ENCODE results near the gene ALDH1B1. TPM values are rescaled to one million over a fixed set of nuclear protein-coding genes. Genes with fewer than 3 reads are reported as not detected.

Gene ALDH1B1
- polyA plus RNA-seq, 2 donors, result 2.9 to 12.3 TPM

GRCh38 chr9:38406476-38407186 lies 14.1 kb downstream of the ALDH1B1 start:
- H3K27me3 ChIP-seq (ENCODE audit: control insufficient read depth in 1 of 2, insufficient read depth in 2 of 2, low read length in 2 of 2), result peaks cover 0 to 6% of the 10 kb centered on the region in 2 donors
- no peak overlapping the region for H3K27ac ChIP-seq (ENCODE audit: low read depth in 2 of 2, low read length in 1 of 2)
- no peaks in the 10 kb centered on the region for H3K4me1 ChIP-seq (ENCODE audit: control insufficient read depth in 2 of 2, insufficient read depth in 2 of 2, low read length in 1 of 2)
- no peaks in the 10 kb centered on the region for H3K9me3 ChIP-seq (ENCODE audit: control insufficient read depth in 2 of 2, insufficient read depth in 1 of 2, low read depth in 1 of 2, low read length in 1 of 2)
- H3K4me3 ChIP-seq (ENCODE audit: low read depth in 1 of 2, low read length in 2 of 2), result no peak overlapping the region
- 86 to 87% methylated on average over 9 of the region's 9 CpGs for WGBS, 2 donors
- H3K36me3 ChIP-seq (ENCODE audit: control insufficient read depth in 2 of 2, insufficient read depth in 2 of 2, low read length in 1 of 2), result no peaks in the 10 kb centered on the region

GRCh38 chr9:38408719-38409118 lies 16.2 kb downstream of the ALDH1B1 start:
- Histone ChIP-seq H3K27ac (ENCODE audit: low read depth in 2 of 2, low read length in 1 of 2) (no peak overlapping the region), H3K9me3 (ENCODE audit: control insufficient read depth in 2 of 2, insufficient read depth in 1 of 2, low read depth in 1 of 2, low read length in 1 of 2) (no peaks in the 10 kb centered on the region), H3K27me3 (ENCODE audit: control insufficient read depth in 1 of 2, insufficient read depth in 2 of 2, low read length in 2 of 2) (peaks cover 0 to 6% of the 10 kb centered on the region in 2 donors), H3K4me3 (ENCODE audit: low read depth in 1 of 2, low read length in 2 of 2) (no peak overlapping the region), H3K4me1 (ENCODE audit: control insufficient read depth in 2 of 2, insufficient read depth in 2 of 2, low read length in 1 of 2) (no peaks in the 10 kb centered on the region), H3K36me3 (ENCODE audit: control insufficient read depth in 2 of 2, insufficient read depth in 2 of 2, low read length in 1 of 2) (no peaks in the 10 kb centered on the region)
- WGBS, 2 donors, result 40 to 52% methylated on average over 4 of the region's 4 CpGs

GRCh38 chr9:38412751-38413150 lies 20.2 kb downstream of the ALDH1B1 start:
- H3K36me3 ChIP-seq (ENCODE audit: control insufficient read depth in 2 of 2, insufficient read depth in 2 of 2, low read length in 1 of 2), result no peaks in the 10 kb centered on the region
- 84 to 86% methylated on average over 6 of the region's 6 CpGs for WGBS, 2 donors
- H3K9me3 ChIP-seq (ENCODE audit: control insufficient read depth in 2 of 2, insufficient read depth in 1 of 2, low read depth in 1 of 2, low read length in 1 of 2), result no peaks in the 10 kb centered on the region
- no peaks in the 10 kb centered on the region for H3K27me3 ChIP-seq (ENCODE audit: control insufficient read depth in 1 of 2, insufficient read depth in 2 of 2, low read length in 2 of 2)
- H3K27ac ChIP-seq (ENCODE audit: low read depth in 2 of 2, low read length in 1 of 2), result no peak overlapping the region
- no peaks in the 10 kb centered on the region for H3K4me1 ChIP-seq (ENCODE audit: control insufficient read depth in 2 of 2, insufficient read depth in 2 of 2, low read length in 1 of 2)
- no peak overlapping the region for H3K4me3 ChIP-seq (ENCODE audit: low read depth in 1 of 2, low read length in 2 of 2)

- Histone ChIP-seq H3K36me3 (ENCODE audit: control insufficient read depth in 2 of 2, insufficient read depth in 2 of 2, low read length in 1 of 2) (no peaks in the 10 kb centered on the region), H3K4me3 (ENCODE audit: low read depth in 1 of 2, low read length in 2 of 2) (no peak overlapping the region), H3K27ac (ENCODE audit: low read depth in 2 of 2, low read length in 1 of 2) (no peak overlapping the region), H3K27me3 (ENCODE audit: control insufficient read depth in 1 of 2, insufficient read depth in 2 of 2, low read length in 2 of 2) (no peaks in the 10 kb centered on the region), H3K9me3 (ENCODE audit: control insufficient read depth in 2 of 2, insufficient read depth in 1 of 2, low read depth in 1 of 2, low read length in 1 of 2) (no peaks in the 10 kb centered on the region), H3K4me1 (ENCODE audit: control insufficient read depth in 2 of 2, insufficient read depth in 2 of 2, low read length in 1 of 2) (no peaks in the 10 kb centered on the region)
- 72 to 77% methylated on average over 7 of the region's 7 CpGs for WGBS, 2 donors
Measured at GRCh38 chr9:38413283-38413682, 20.8 kb downstream of the ALDH1B1 start.

GRCh38 chr9:38414040-38414723 lies 21.7 kb downstream of the ALDH1B1 start:
- Histone ChIP-seq H3K27me3 (ENCODE audit: control insufficient read depth in 1 of 2, insufficient read depth in 2 of 2, low read length in 2 of 2) (no peaks in the 10 kb centered on the region), H3K4me1 (ENCODE audit: control insufficient read depth in 2 of 2, insufficient read depth in 2 of 2, low read length in 1 of 2) (no peaks in the 10 kb centered on the region), H3K36me3 (ENCODE audit: control insufficient read depth in 2 of 2, insufficient read depth in 2 of 2, low read length in 1 of 2) (no peaks in the 10 kb centered on the region), H3K27ac (ENCODE audit: low read depth in 2 of 2, low read length in 1 of 2) (no peak overlapping the region), H3K4me3 (ENCODE audit: low read depth in 1 of 2, low read length in 2 of 2) (no peak overlapping the region), H3K9me3 (ENCODE audit: control insufficient read depth in 2 of 2, insufficient read depth in 1 of 2, low read depth in 1 of 2, low read length in 1 of 2) (peaks cover 0 to 2% of the 10 kb centered on the region in 2 donors)
- 44 to 51% methylated on average over 24 of the region's 24 CpGs for WGBS, 2 donors

- Histone ChIP-seq H3K27ac (ENCODE audit: low read depth in 2 of 2, low read length in 1 of 2) (no peak overlapping the region), H3K9me3 (ENCODE audit: control insufficient read depth in 2 of 2, insufficient read depth in 1 of 2, low read depth in 1 of 2, low read length in 1 of 2) (peaks cover 0 to 2% of the 10 kb centered on the region in 2 donors), H3K4me3 (ENCODE audit: low read depth in 1 of 2, low read length in 2 of 2) (no peak overlapping the region), H3K36me3 (ENCODE audit: control insufficient read depth in 2 of 2, insufficient read depth in 2 of 2, low read length in 1 of 2) (no peaks in the 10 kb centered on the region), H3K4me1 (ENCODE audit: control insufficient read depth in 2 of 2, insufficient read depth in 2 of 2, low read length in 1 of 2) (no peaks in the 10 kb centered on the region), H3K27me3 (ENCODE audit: control insufficient read depth in 1 of 2, insufficient read depth in 2 of 2, low read length in 2 of 2) (no peaks in the 10 kb centered on the region)
- 91 to 92% methylated on average over 8 of the region's 8 CpGs for WGBS, 2 donors
Measured at GRCh38 chr9:38415856-38416255, 23.4 kb downstream of the ALDH1B1 start.

GRCh38 chr9:38416461-38416860 lies 24.0 kb downstream of the ALDH1B1 start:
- H3K4me3 ChIP-seq (ENCODE audit: low read depth in 1 of 2, low read length in 2 of 2), result no peak overlapping the region
- H3K27ac ChIP-seq (ENCODE audit: low read depth in 2 of 2, low read length in 1 of 2), result no peak overlapping the region
- WGBS, 2 donors, result 68 to 69% methylated on average over 4 of the region's 4 CpGs
- no peaks in the 10 kb centered on the region for H3K27me3 ChIP-seq (ENCODE audit: control insufficient read depth in 1 of 2, insufficient read depth in 2 of 2, low read length in 2 of 2)
- no peaks in the 10 kb centered on the region for H3K4me1 ChIP-seq (ENCODE audit: control insufficient read depth in 2 of 2, insufficient read depth in 2 of 2, low read length in 1 of 2)
- H3K9me3 ChIP-seq (ENCODE audit: control insufficient read depth in 2 of 2, insufficient read depth in 1 of 2, low read depth in 1 of 2, low read length in 1 of 2), result peaks cover 0 to 2% of the 10 kb centered on the region in 2 donors
- H3K36me3 ChIP-seq (ENCODE audit: control insufficient read depth in 2 of 2, insufficient read depth in 2 of 2, low read length in 1 of 2), result no peaks in the 10 kb centered on the region

GRCh38 chr9:38417003-38417945 lies 24.8 kb downstream of the ALDH1B1 start:
- Histone ChIP-seq H3K27ac (ENCODE audit: low read depth in 2 of 2, low read length in 1 of 2) (no peak overlapping the region), H3K4me1 (ENCODE audit: control insufficient read depth in 2 of 2, insufficient read depth in 2 of 2, low read length in 1 of 2) (no peaks in the 10 kb centered on the region), H3K9me3 (ENCODE audit: control insufficient read depth in 2 of 2, insufficient read depth in 1 of 2, low read depth in 1 of 2, low read length in 1 of 2) (peaks cover 0 to 2% of the 10 kb centered on the region in 2 donors), H3K36me3 (ENCODE audit: control insufficient read depth in 2 of 2, insufficient read depth in 2 of 2, low read length in 1 of 2) (no peaks in the 10 kb centered on the region), H3K4me3 (ENCODE audit: low read depth in 1 of 2, low read length in 2 of 2) (no peak overlapping the region), H3K27me3 (ENCODE audit: control insufficient read depth in 1 of 2, insufficient read depth in 2 of 2, low read length in 2 of 2) (no peaks in the 10 kb centered on the region)
- WGBS, 2 donors, result 69 to 71% methylated on average over 8 of the region's 8 CpGs

- H3K27me3 ChIP-seq (ENCODE audit: control insufficient read depth in 1 of 2, insufficient read depth in 2 of 2, low read length in 2 of 2), result no peaks in the 10 kb centered on the region
- 98 to 100% methylated on average over 1 of the region's 1 CpG for whole genome bisulfite sequencing, 2 donors
Measured at GRCh38 chr9:38418366-38418765, 25.9 kb downstream of the ALDH1B1 start.

More at GRCh38 chr9:38418366-38418765, 25.9 kb downstream of the ALDH1B1 start:
- Histone ChIP-seq H3K27ac (ENCODE audit: low read depth in 2 of 2, low read length in 1 of 2) (no peak overlapping the region), H3K9me3 (ENCODE audit: control insufficient read depth in 2 of 2, insufficient read depth in 1 of 2, low read depth in 1 of 2, low read length in 1 of 2) (peaks cover 0 to 2% of the 10 kb centered on the region in 2 donors), H3K36me3 (ENCODE audit: control insufficient read depth in 2 of 2, insufficient read depth in 2 of 2, low read length in 1 of 2) (no peaks in the 10 kb centered on the region), H3K4me3 (ENCODE audit: low read depth in 1 of 2, low read length in 2 of 2) (no peak overlapping the region), H3K4me1 (ENCODE audit: control insufficient read depth in 2 of 2, insufficient read depth in 2 of 2, low read length in 1 of 2) (no peaks in the 10 kb centered on the region)

Measured in esophagus (tissue), 2 donors.